Nephron progenitor cell (in vitro differentiated cells): ENCODE measurements around the gene TTC29.

Source experiments
- DNase-seq: peaks from one replicate; pipeline ENCODE4 v3.0.0; 2021
- H3K27ac Mint-ChIP-seq: 2 replicates; pipeline ENCODE4 v1.8.0; 2021; ENCODE audit warnings: mild to moderate bottlenecking, moderate library complexity, mixed read lengths
- H3K27me3 Mint-ChIP-seq: 2 replicates; pipeline ENCODE4 v1.8.0; 2021; ENCODE audit warnings: mild to moderate bottlenecking, low read depth, mixed read lengths; ENCODE audit not compliant: poor library complexity
- H3K36me3 Mint-ChIP-seq: 2 replicates; pipeline ENCODE4 v1.8.0; 2021; ENCODE audit warnings: low read depth, mixed read lengths
- H3K4me1 Mint-ChIP-seq: 2 replicates; pipeline ENCODE4 v1.8.0; 2021; ENCODE audit warnings: mixed read lengths
- H3K4me3 Mint-ChIP-seq: 2 replicates; pipeline ENCODE4 v1.8.0; 2021; ENCODE audit warnings: mild to moderate bottlenecking, moderate library complexity, mixed read lengths
- H3K9me3 Mint-ChIP-seq: 2 replicates; pipeline ENCODE4 v1.8.0; 2021; ENCODE audit warnings: mild to moderate bottlenecking, moderate library complexity, mixed read lengths
- TF ChIP-seq, protein P1 (sequence below): fragments of 200-600 bp; sonication (generic); IDR thresholded peaks from 2 replicates; pipeline ENCODE4 v1.5.0; 2021; ENCODE audit warnings: antibody characterized with exemption

The TTC29 gene

DNA sequence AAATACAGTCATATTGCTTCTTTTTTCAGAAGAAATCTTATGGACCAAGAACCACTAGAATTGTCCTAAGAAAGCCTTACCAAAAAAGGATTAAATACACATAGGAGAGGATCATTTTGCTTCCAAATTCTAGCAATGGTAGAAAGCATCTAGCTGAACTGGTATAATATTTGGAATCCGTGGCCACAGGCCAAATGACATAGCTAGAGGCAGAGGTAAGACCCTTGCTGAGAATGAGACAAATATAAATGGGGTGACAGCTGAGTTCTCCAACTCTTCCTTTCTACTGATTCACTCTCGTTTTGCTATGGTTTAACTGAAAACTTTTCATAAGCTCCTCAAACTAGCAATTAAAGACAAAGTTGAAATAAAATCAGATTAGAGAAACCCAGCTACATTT lies 150.0 kb downstream of the TTC29 start:
- H3K9me3 Mint-ChIP-seq: no peaks in the 10 kb centered on the region
- TF ChIP-seq, protein P1, sequence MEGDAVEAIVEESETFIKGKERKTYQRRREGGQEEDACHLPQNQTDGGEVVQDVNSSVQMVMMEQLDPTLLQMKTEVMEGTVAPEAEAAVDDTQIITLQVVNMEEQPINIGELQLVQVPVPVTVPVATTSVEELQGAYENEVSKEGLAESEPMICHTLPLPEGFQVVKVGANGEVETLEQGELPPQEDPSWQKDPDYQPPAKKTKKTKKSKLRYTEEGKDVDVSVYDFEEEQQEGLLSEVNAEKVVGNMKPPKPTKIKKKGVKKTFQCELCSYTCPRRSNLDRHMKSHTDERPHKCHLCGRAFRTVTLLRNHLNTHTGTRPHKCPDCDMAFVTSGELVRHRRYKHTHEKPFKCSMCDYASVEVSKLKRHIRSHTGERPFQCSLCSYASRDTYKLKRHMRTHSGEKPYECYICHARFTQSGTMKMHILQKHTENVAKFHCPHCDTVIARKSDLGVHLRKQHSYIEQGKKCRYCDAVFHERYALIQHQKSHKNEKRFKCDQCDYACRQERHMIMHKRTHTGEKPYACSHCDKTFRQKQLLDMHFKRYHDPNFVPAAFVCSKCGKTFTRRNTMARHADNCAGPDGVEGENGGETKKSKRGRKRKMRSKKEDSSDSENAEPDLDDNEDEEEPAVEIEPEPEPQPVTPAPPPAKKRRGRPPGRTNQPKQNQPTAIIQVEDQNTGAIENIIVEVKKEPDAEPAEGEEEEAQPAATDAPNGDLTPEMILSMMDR: no peak
- H3K27me3 Mint-ChIP-seq: no peaks in the 10 kb centered on the region
- no peaks in the 10 kb centered on the region for H3K36me3 Mint-ChIP-seq
- H3K4me1 Mint-ChIP-seq: no peaks in the 10 kb centered on the region
- no peak overlapping the region for H3K4me3 Mint-ChIP-seq
- no peak overlapping the region for H3K27ac Mint-ChIP-seq
- DNase-seq: no peak

DNA sequence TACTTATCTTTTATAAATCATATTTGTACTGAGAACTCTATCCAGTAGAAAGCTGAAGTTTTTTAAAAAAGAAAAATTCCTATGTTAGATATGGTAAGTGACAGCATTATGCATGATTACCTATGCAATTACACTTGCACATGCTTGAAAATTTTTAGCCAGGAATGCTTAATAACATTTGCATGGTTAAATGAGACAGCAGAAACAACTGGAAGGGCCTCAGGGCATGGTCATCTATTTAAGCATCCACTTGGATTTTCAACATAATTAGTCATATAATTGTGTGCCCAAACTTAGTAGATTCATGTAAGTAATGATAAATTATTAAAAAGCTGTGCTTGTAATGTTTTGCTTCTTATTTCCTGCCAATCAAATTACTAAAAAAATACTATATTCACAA lies 151.9 kb downstream of the TTC29 start:
- no peak overlapping the region for H3K27ac Mint-ChIP-seq

DNA sequence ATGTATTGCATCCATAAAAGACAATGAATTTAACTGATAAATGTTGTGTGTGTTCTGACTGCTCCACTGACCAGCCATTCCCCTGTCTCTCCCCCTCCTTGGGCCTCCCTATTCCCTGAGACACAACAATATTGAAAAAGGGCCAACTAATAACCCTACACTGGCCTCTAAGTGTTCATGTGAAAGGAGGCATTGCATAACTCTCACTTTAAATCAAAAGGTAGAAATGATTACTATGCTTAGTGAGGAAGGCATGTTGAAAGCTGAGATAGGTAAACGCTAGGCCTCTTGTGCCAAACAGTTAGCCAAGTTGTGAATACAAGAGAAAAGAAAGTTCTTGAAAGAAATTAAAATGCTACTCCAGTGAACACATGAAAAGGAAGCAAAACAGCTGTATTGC lies 154.2 kb downstream of the TTC29 start:
- Mint-ChIP-seq H3K27me3 (no peaks in the 10 kb centered on the region), H3K9me3 (no peaks in the 10 kb centered on the region), H3K27ac (no peak overlapping the region), H3K4me1 (no peaks in the 10 kb centered on the region), H3K36me3 (no peaks in the 10 kb centered on the region), H3K4me3 (no peak overlapping the region)
- TF ChIP-seq, protein P1: no peak
- DNase-seq: no peak

More for the DNA sequence above, 151.9 kb downstream of the TTC29 start:
- no peaks in the 10 kb centered on the region for H3K36me3 Mint-ChIP-seq
- H3K4me3 Mint-ChIP-seq: no peak overlapping the region
- no peaks in the 10 kb centered on the region for H3K9me3 Mint-ChIP-seq
- TF ChIP-seq, protein P1: no peak
- DNase-seq: no peak
- H3K4me1 Mint-ChIP-seq: no peaks in the 10 kb centered on the region
- H3K27me3 Mint-ChIP-seq: no peaks in the 10 kb centered on the region

DNA sequence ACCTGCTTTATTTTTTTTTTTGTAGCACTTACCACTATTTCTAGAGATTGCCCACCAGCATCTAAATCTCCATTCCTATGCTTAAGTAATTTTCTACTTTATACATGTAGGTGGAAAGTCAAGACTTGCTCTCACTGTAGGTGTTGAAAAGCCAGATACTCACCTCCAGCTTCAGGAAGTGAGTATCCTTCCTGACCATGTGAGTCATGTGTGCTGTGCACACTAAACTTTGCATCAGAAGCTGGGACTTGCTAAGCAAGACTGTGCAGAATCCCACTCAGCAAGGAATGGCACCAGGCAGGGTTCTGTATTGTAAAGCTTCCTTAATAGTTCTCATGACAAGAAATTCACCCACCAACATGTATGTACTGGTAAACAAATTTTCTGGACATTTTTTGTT lies 155.1 kb downstream of the TTC29 start:
- Mint-ChIP-seq H3K4me1 (no peaks in the 10 kb centered on the region), H3K27ac (no peak overlapping the region), H3K4me3 (no peak overlapping the region), H3K9me3 (no peaks in the 10 kb centered on the region), H3K36me3 (no peaks in the 10 kb centered on the region), H3K27me3 (no peaks in the 10 kb centered on the region)
- TF ChIP-seq, protein P1: no peak
- DNase-seq: no peak

DNA sequence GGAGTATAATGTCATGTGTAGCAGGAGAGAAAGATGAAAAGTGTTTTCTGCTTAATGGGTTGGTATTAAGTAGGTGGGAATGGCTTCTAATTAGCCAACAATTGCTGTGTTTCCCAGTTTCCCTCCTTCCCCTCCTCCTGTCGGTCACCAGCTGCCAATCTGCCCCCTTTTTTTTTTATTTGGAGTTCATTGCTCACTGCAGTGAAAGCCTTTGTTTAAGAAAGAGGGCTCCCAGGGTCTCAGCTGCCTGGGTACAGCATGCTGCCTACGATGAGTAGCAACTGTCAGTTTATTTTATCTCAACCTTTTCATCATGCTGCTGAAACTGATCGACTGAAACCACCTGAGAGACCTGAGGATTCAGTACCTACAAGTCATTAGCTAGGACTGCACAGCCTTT lies 157.9 kb downstream of the TTC29 start:
- Mint-ChIP-seq H3K27me3 (no peaks in the 10 kb centered on the region), H3K4me1 (no peaks in the 10 kb centered on the region), H3K9me3 (no peaks in the 10 kb centered on the region), H3K36me3 (no peaks in the 10 kb centered on the region), H3K27ac (no peak overlapping the region), H3K4me3 (no peak overlapping the region)
- TF ChIP-seq, protein P1: no peak
- DNase-seq: no peak

DNA sequence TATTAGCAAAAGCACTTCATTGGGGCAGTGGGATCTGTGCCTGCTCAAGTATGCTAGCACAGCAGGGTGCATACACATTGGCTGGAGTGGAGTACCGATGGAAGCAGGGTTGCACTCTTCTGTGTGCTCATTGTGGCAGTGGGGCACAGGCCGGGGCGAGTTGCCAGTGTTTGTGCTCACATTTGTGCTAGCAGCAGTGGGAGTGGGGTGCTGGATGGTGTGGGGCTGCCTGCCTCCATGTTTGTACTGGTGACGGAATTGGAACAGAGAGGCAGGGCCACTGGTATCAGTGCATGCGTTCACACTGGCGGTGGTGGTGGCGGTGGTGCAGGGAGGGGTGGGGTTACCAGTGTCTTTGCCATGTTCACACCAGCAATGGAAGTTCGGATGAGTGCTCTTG lies 169.0 kb downstream of the TTC29 start:
- Mint-ChIP-seq H3K36me3 (no peaks in the 10 kb centered on the region), H3K9me3 (peaks cover 3% of the 10 kb centered on the region), H3K4me3 (no peak overlapping the region)

More for the DNA sequence above, 169.0 kb downstream of the TTC29 start:
- H3K27ac Mint-ChIP-seq: no peak overlapping the region
- H3K4me1 Mint-ChIP-seq: no peaks in the 10 kb centered on the region
- TF ChIP-seq, protein P1: no peak
- no peaks in the 10 kb centered on the region for H3K27me3 Mint-ChIP-seq
- no peak for DNase-seq
